ENCODE measurements around the gene TP73. TPM values are rescaled to one million over a fixed set of nuclear protein-coding genes. Genes with fewer than 3 reads are reported as not detected.

Gene TP73
- total RNA-seq, 1 experiment from 2014 or later, result 0.82 TPM

DNA sequence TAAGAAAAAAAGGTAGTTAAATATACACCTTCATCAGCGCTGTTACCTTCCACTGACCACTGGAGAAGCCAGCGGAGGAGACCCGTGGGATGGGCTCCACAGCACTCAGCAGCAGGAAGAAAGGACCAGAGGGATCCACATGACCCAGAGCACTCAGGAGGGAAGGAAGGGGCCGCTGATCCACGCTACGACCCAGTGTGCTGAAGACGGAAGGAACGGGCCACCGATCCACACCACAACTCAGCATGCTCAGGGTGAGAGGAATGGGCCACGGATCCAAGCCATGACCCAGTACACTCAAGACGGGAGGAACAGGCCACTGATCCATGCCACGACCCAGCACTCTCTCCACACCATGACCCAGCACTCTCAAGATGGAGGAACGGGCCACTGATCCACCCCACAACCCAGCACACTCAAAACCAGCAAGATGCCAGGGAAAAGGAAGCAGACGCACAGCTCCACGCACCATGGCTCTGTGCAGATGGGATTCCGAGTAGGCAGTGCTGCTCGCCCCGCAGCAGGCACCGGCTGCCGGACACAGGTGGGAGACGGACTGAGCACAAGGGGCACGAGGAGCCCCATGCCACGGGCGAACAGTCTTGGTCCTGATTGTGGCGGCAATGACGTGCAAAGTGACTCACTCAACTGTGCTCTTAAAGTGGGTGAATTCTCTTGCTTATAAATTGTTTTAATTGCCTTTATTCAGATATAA is 11.1 kb upstream of the TP73 start:
- no peaks in the 10 kb centered on the region for H3K9me3 Mint-ChIP-seq (ENCODE audit: unreplicated experiment)
- no peak for DNase-seq (ENCODE audit: unreplicated experiment)
- no peak overlapping the region for H3K27ac Mint-ChIP-seq (ENCODE audit: low read depth, unreplicated experiment)
- H3K36me3 Mint-ChIP-seq (ENCODE audit: insufficient read depth, unreplicated experiment), result peaks cover 31% of the 10 kb centered on the region
- intact Hi-C loops (cut with micrococcal nuclease), result no loop called here
- ChIA-PET CTCF (interaction anchor here (0.5 kb wide), 1 partner anchor 38 kb away, joined by 3 read pairs; no protein-coding TSS in a partner anchor), POLR2A (no interaction called here)
- H3K4me3 Mint-ChIP-seq (ENCODE audit: unreplicated experiment), result no peak overlapping the region
- H3K4me1 Mint-ChIP-seq (ENCODE audit: insufficient read depth, unreplicated experiment), result no peaks in the 10 kb centered on the region
- no peaks in the 10 kb centered on the region for H3K27me3 Mint-ChIP-seq (ENCODE audit: insufficient read depth, unreplicated experiment)
- TF ChIP-seq, protein P1, sequence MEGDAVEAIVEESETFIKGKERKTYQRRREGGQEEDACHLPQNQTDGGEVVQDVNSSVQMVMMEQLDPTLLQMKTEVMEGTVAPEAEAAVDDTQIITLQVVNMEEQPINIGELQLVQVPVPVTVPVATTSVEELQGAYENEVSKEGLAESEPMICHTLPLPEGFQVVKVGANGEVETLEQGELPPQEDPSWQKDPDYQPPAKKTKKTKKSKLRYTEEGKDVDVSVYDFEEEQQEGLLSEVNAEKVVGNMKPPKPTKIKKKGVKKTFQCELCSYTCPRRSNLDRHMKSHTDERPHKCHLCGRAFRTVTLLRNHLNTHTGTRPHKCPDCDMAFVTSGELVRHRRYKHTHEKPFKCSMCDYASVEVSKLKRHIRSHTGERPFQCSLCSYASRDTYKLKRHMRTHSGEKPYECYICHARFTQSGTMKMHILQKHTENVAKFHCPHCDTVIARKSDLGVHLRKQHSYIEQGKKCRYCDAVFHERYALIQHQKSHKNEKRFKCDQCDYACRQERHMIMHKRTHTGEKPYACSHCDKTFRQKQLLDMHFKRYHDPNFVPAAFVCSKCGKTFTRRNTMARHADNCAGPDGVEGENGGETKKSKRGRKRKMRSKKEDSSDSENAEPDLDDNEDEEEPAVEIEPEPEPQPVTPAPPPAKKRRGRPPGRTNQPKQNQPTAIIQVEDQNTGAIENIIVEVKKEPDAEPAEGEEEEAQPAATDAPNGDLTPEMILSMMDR (IDR thresholded peaks at IDR 0.05; ENCODE audit: unreplicated experiment), result no peak
- no TSS peak for BruUV-seq (replicated peaks)

DNA sequence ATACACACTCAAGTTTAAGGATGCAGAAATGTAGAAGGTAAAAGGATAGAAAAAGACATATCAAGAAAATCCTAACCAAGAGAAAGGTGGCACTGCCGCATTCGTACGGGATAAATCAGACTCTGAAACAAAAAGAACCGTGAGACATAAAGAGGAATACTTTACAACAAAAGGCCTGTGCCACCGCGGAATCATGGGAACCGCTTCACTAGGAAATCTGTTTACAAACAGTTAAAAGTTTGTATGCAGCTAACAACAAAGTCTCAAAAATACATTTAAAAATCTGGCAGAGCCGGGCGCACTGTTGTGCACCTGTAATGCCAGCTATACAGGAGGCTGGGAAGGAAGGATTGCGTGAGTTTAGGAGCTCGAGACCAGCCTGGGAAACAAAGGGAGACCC is 10.5 kb upstream of the TP73 start:
- Mint-ChIP-seq H3K27ac (ENCODE audit: low read depth, unreplicated experiment) (no peak overlapping the region), H3K27me3 (ENCODE audit: insufficient read depth, unreplicated experiment) (no peaks in the 10 kb centered on the region), H3K9me3 (ENCODE audit: unreplicated experiment) (no peaks in the 10 kb centered on the region), H3K4me3 (ENCODE audit: unreplicated experiment) (no peak overlapping the region), H3K36me3 (ENCODE audit: insufficient read depth, unreplicated experiment) (peaks cover 26% of the 10 kb centered on the region), H3K4me1 (ENCODE audit: insufficient read depth, unreplicated experiment) (no peaks in the 10 kb centered on the region)
- ChIA-PET CTCF (interaction anchor here (0.5 to 0.7 kb wide), 2 partner anchors 11 to 37 kb away, joined by 3 read pairs; no protein-coding TSS in a partner anchor), POLR2A (no interaction called here)
- DNase-seq (ENCODE audit: unreplicated experiment), result no peak
- TF ChIP-seq, protein P1 (IDR thresholded peaks at IDR 0.05; ENCODE audit: unreplicated experiment), result no peak
- intact Hi-C loops (cut with micrococcal nuclease), result no loop called here
- BruUV-seq (replicated peaks), result no TSS peak

DNA sequence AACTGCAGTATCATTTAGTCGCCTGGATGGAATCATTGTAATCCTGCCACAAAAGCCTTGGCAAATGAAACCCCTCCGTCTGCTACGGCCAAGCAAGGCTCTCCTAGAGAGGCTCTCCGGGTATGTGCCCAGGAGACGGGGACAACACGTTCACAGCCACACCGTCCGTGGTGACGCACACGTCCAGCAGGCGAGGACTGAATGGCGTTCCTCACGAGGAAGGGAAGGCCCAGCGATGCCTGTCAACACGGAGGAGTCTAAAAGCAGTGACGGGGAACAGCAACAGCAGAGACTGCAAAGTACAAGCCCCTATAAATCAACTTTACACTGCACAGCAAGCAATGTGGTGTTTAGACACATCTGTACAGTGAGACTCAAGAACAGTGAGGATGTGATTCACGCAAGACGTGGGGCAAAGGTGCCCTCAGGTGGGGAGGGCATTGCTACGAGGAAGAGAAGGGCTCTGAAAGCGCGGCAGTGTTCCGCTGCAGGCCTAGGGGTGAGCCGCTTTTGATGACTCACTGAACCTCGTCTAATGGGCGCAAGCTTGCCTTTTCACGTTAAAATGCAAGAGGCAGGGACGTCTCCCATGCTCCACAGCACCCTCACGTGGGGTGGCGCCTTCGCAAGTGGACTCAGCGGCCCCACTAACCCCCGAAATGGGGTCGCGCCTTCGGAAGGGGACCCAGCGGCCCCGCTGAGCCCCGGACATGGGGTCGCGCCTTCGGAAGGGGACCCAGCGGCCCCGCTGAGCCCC is 9.2 kb upstream of the TP73 start:
- POLR2A ChIA-PET, result no interaction called here
- no peaks in the 10 kb centered on the region for H3K27me3 Mint-ChIP-seq (ENCODE audit: insufficient read depth, unreplicated experiment)
- intact Hi-C loops (cut with micrococcal nuclease), result no loop called here
- H3K36me3 Mint-ChIP-seq (ENCODE audit: insufficient read depth, unreplicated experiment), result peaks cover 24% of the 10 kb centered on the region
- no peak for DNase-seq (ENCODE audit: unreplicated experiment)
- CTCF ChIA-PET, result no interaction called here
- TF ChIP-seq, protein P1 (IDR thresholded peaks at IDR 0.05; ENCODE audit: unreplicated experiment), result no peak
- BruUV-seq (replicated peaks), result no TSS peak
- peaks cover 3% of the 10 kb centered on the region for H3K4me1 Mint-ChIP-seq (ENCODE audit: insufficient read depth, unreplicated experiment)
- H3K27ac Mint-ChIP-seq (ENCODE audit: low read depth, unreplicated experiment), result no peak overlapping the region
- no peaks in the 10 kb centered on the region for H3K9me3 Mint-ChIP-seq (ENCODE audit: unreplicated experiment)
- H3K4me3 Mint-ChIP-seq (ENCODE audit: unreplicated experiment), result no peak overlapping the region

DNA sequence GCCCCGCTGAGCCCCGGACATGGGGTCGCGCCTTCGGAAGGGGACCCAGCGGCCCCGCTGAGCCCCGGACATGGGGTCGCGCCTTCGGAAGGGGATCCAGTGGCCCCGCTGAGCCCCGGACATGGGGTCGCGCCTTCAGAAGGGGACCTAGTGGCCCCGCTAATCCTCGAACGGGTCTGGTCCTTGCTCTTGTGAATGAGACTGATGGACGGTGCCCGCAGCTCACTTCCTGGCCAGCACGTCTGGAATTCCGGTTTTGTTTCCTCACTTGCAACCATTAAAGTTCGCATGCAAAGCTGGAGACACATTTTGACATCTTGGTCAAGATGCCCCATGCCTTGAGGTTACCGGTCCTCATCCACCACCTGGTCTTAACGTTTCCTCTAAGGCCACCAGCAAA is 8.0 kb upstream of the TP73 start:
- CTCF ChIA-PET, result no interaction called here
- Mint-ChIP-seq H3K27me3 (ENCODE audit: insufficient read depth, unreplicated experiment) (no peaks in the 10 kb centered on the region), H3K4me1 (ENCODE audit: insufficient read depth, unreplicated experiment) (peaks cover 7% of the 10 kb centered on the region), H3K27ac (ENCODE audit: low read depth, unreplicated experiment) (no peak overlapping the region), H3K4me3 (ENCODE audit: unreplicated experiment) (no peak overlapping the region), H3K36me3 (ENCODE audit: insufficient read depth, unreplicated experiment) (peaks cover 23% of the 10 kb centered on the region), H3K9me3 (ENCODE audit: unreplicated experiment) (no peaks in the 10 kb centered on the region)
- no peak for DNase-seq (ENCODE audit: unreplicated experiment)
- intact Hi-C loops (cut with micrococcal nuclease), result no loop called here
- TF ChIP-seq, protein P1 (IDR thresholded peaks at IDR 0.05; ENCODE audit: unreplicated experiment), result no peak
- BruUV-seq (replicated peaks), result no TSS peak
- POLR2A ChIA-PET, result no interaction called here
